Activated CD8-positive, alpha-beta memory T cell treated with anti-CD3 and anti-CD28 coated beads for 4 hours (primary cell): ENCODE results near the gene EML2.
"Not testable (repeated sequence)": the region's sequence is repeated elsewhere in the genome, so short reads cannot be mapped to it uniquely, and the experiment has no call there.

Experiments used
- DNase-seq, 2 donors: peaks; one replicate each; pipeline ENCODE4 v3.0.0-alpha.2; 2020; ENCODE audit warnings: low read depth in 2 of 2

EML2 gene

DNA sequence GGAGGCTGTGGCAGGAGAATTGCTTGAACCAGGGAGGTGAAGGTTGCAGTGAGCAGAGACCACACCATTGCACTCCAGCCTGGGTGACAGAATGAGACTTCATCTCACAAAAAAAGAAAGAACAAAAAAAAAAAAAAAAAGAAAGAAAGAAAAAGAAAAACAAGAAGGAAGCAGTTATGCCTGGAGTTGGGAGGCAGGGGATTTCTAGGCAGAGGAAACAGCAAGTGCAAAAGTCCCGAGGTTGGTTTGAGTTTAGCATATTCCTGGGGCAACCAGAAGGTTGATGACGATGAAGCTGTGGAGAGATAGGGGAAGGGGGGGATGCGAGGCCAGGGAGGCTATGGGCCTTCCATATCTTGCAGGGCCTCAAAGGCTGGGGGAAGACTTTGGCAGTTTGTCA, 11.5 kb upstream of the EML2 start:
- no peak for DNase-seq

- DNase-seq: no peak
These were observed 7.1 kb upstream of the EML2 start for GRCh38 chr19:45646345-45646698.

DNA sequence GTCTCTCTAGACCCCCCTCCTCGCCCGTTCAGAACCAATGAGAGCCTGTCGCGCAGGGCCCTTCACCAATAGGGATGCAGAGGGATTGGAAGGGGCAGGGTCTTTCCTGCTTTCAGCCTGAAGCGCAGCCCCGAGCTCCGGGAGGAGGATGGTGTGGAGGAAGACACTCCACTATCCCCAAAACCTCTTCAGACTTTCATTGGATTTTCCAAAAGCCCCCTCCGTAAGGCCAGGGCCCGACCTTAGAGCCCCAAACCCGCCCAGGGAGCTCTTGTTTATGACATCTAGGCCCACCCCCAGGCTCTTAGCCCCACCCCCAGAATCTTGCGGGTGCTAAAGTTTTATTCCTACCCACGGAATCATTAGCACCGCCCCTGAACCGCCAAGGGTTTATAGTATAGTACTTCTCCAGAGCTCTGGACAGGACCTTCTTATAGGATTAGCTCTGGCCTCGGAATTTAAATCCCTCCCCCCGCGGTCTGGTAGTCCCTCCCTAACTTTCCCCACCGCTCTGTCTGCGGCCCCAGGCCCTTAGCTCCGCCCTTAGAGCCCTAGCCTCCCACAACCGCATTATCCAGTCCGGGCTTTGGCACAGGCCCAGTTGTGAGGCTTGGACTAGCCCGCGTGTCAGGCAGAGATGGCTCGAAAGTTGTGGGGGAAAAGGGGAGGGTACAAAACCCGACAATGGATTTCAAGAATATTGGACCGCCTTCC, 6.6 kb upstream of the EML2 start:
- peak; percentile 30 to 57 for DNase-seq

- no peak for DNase-seq
These were observed 6.0 kb upstream of the EML2 start for GRCh38 chr19:45645068-45645630.

DNA sequence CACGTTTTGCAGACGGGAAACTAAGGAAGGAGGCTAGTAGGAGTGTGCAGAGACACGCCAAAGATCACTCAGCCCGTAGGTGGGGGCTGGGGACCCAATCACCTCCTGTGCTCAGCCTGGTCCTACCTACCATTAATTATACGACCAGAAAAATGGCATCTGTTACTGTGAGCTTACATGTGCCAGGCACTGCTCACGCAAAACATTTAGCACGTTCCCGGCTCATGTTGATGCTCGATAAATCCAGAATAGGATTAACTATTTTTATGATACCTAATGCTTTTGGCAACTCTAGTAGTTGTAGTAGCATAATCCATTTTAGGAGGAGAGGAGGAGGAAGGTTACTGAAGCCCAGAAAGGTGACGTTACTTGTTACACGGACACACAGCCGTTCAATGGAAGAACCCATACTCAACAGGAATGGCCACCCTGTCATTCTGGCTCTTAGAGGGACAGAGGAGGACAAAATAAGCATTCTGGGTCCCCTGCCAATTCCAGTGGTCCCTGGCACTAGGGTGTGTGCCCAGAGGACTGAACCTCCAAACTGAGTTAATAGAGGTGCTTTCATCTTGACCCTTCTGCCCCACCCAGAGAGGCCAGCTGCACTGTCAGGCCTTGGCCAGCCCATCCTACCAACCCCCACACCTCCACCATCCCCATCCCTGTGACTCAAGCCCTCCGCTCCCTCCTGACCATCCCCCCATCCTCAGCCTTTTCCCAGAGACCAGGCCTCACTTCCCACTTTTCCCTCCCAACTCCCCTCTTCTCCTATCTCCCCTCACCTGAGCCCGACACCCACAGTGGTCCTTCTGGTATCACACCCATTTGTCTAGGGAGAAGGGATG, 5.0 kb upstream of the EML2 start:
- no peak for DNase-seq

DNA sequence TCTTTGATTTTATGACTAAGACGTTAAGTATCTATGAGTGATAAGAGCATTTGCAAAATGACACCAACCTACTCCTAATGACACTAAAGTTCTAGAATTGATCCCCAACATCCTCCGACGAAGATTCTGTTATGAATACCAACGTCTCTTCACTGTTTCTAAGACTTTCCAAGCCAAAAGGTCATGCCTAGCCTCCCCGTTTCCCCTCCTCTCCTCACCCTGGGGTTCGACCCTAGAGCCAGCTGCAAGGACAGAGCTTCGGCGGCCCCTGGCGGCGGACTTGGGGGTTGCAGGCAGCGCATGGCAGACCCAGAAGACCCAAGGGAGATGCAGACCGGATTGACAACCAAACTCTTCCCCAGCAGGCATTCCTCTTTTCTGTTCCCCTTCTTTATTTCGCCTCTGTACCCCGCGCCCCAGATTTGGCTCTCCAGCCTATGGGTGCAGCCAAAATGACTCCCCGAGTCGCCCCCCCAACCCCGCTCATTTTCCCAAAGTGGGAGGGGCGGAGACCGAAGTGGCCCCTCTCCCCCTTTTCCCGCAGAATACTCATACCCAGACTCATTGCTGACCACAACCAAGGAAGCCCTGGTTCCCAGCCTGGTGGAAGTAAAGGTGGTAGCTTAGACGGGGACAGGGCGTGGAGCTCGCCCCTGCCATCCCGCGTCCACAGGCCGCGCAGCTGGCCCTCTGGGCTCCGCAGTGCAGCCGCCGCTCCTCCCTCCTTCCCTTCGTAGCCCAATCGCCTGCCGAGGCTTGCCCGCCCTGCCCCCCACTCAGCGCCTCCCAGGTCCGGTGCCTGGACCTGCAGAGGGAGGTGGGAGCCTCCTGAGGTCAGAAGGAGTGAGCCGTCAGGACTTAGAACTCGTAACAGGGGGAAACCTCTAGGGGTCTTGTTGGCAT, 4.1 kb upstream of the EML2 start:
- peak; percentile 80 to 83 for DNase-seq

DNA sequence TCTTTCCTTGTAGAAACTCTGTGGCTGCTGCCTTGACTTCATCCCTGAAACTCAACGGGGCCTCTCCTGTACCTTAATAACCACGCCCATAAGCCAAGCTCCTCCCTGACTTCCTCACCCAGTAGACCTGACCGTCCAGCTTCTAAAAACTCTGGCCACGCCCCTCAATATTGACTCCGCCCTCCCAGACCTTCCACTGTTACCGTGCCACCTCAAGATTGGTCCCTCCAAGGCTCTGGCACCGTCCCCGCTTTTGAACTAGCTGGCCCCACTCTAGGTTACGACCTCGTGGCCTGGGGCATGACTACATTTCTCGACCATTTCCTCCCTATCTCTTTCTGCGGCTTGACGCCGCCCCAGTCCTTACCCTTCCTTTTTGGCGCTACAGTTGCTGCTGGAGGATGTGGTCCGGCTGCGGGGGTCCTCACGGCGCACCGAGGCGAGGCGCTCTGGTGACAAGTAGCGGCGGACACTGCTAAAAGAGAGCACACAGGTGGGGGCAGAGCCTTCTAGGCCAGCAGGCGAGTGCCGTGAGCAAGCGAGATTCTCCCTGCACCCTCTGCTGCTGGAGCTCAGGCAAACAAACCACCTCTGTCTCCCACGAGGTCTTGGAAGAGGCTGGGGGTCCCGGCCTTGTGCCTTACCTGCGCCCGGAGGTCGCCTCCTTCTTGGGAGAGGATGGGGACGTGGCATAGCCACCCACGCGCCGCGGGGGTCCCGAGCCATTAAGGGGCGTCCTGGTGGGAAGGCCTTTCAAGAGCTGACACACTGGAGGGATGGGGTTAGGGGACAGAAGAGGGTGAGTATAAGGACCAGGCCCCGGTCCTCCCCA, 2.3 kb upstream of the EML2 start:
- DNase-seq: peak; percentile 31 to 32

GRCh38 chr19:45640849-45641273, 1.7 kb upstream of the EML2 start:
- no peak for DNase-seq

DNA sequence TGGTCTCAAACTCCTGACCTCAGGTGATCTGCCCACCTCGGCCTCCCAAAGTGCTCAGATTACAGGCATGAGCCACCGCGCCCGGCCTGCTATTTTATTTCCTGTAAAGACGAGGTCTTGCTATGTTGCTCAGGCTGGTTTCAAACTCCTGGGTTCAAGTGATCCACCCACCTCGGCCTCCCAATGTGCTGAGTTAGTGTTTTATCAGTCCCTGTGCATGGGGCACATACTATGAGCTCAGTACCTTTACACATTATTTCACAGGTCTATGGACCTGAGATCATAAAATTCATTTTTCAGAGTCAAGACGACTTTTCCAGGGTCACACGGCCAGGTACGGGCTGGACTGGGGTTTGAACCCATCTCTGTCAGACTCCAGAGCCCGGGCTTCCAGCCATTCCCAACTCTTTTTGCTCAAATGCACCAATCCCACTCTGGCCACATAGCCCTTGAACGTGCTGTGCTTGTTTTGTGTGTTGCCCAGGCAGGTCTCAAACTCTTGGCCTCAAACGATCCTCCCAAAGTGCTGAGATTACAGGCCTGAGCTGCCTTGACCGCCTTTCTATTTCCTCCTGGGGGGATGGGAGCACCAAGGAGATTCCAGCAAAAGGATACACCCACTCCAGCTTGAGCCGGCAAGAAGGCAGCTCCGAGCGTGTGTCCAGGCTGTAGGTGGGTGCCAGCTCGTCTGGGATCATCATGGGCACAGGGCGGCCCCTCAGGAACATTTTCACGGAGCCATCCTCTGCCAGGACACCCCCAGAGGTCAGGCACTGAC, 1.1 kb downstream of the EML2 start:
- DNase-seq: no peak

DNA sequence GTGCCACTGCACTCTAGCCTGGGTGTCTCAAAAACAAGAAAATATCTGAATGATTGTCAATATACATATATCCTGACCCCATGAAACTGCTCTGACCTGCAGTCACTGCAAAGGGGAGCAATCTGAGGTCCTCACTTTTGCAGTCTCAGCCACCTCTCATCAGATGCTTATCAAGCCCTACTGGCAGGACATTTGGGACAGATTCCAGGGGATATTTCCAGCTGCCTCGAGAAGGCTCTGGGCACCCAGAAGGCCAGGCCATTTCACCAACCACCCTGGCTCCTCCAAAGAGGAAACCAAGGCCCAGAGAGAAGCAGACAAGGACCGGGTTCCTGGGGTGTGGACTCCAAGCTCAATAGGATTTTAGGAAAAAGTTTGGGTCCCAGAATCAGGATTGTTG, 2.3 kb downstream of the EML2 start:
- DNase-seq: no peak

DNA sequence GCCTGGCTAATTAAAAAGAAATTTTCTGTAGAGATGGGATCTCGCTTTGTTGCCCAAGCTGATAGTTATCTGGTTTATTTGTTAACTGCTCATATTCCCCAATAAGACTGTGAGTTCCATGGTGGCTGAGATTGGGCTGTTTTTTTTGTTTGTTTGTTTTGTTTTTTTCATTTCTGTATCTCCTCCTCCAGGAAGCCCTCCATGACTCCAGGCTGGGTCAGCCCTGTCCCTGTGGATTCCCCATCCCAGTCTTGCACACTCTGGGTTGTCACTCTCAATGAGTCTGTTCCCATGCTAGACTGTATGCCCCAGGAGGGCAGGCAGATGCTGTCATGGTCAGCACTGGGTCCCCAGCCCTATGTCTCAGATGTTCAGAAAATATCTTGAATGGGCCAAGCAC, 2.9 kb downstream of the EML2 start:
- no peak for DNase-seq

DNA sequence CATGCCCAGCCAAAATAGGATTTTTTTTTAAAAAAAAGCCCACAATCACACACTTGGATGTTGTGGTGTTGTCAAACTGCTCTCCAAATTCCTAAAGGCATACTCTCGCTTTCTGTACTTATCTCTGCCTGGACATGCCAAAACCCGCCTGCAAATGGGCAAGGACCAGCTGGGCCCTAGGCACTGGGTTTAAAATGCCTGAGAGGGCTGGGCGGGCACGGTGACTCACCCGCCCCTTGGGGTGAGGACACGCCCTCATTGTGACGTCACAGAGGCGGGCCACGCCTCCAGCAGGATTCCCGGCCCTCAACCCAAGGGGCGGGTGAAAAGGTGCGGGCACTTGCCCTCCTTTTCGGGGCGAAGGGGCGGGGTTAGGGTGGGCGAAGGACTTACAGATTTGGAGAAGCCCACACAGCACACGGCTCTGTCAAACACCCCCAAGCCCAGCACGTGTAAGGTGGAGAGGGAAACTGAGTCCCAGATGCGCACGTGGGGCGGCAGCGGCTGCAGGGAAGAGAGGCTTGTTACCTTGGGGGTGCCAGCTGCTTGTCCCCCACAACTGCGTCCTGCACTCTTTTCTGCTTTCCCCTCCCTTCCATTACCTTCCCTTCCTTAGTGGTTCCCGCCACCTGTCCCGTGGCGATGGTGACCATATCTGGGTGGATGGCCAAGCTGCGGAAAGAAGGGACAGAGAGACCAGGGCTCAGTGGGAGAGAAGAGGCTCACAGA, 6.6 kb downstream of the EML2 start:
- no peak for DNase-seq

DNA sequence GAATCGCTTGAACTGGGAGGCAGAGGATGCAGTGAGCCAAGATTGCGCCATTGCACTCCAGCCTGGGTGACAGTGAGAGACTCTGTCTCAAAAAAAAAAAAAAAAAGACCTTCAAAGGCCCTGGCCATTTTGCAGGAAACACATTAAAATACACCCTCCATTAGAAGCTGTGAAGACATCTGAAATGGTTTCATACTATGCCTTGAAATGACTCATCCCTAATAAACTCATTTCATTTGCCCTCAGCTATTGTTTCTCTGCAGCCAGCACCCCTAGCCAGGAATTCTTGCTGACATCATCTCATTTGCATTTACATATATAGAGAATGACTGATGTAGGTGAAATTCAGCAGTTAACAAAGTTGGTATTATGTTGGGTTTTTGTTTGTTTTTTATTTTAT, 8.7 kb downstream of the EML2 start:
- no peak for DNase-seq

- no peak for DNase-seq
These were observed 9.5 kb downstream of the EML2 start for GRCh38 chr19:45629704-45630103.

GRCh38 chr19:45628219-45628618, 11.0 kb downstream of the EML2 start:
- not testable (repeated sequence) for DNase-seq

DNA sequence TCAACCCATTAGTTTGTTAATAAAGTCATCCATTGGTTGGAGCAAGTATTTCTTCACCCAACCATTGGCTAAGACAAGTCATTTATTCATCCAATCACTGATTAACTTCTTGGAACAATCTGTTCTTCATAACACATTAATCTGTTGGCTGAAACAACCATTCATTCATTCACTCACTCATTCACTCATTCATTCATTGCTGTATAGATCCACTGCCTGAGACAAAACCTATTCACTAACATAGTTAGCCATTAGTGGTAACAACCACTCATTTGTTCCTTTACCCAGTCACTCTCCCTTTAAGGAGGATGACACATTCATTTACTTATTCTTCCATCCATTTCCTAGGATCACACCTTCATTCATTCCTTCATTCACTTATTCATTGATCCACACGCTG, 15.2 kb downstream of the EML2 start:
- DNase-seq: no peak

DNA sequence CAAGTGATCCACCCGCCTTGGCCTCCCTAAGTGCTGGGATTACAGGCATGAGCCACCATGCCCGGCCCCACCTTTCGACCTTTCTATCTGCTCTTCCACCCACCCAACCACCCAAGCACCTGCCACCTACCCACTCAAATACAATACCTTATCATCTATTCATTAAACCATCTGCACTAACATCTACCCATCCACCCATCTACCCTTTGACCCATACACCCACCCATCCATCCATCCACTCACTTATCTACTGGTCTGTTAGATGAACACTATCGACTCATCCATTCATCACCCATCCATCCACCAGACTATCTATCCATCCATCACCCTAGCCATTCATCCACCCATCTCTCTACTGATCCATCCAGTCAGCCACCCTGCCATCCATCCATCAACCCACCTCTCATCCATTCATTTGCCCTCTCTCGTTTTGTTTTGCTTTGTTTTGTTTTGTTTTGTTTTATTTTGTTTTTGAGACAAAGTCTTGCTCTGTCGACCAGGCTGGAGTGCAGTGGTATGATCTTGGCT, 17.2 kb downstream of the EML2 start:
- no peak for DNase-seq

DNA sequence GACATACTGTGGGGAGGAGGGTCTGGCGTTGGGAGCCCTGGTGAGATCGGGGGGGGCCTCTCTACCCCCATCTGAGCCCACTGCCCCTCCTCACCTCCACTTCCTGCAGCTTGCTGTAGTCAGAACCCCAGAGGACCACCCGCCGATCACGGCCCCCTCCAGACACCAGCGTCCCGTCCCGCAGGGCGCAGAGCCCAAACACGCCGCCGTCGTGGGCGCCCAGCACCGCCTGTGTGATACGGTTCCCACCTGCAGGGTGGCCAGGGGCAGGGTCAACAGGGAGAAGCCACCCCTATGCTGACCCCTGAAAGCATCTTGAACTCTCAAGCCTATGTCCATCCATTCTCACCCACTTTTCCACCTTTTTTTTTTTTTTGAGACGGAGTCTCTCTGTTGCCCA, 17.8 kb downstream of the EML2 start:
- DNase-seq: no peak

GRCh38 chr19:45616704-45617017, 22.5 kb downstream of the EML2 start:
- DNase-seq: no peak
